ENCODE measurements around the gene ELF3. TPM values are rescaled to one million over a fixed set of nuclear protein-coding genes. Genes with fewer than 3 reads are reported as not detected.
"Not testable (repeated sequence)": the region's sequence is repeated elsewhere in the genome, so short reads cannot be mapped to it uniquely, and the experiment has no call there.

Gene ELF3
- total RNA-seq, 2 experiments from 2014 or later: 0.09 to 0.44 TPM

GRCh38 chr1:202054094-202054493 is 43.7 kb downstream of the ELF3 start:
- H2AFZ ChIP-seq (ENCODE audit: low read length): no peak overlapping the region
- H3K4me1 ChIP-seq (ENCODE audit: insufficient read depth, low read length, poor library complexity, severe bottlenecking): no peaks in the 10 kb centered on the region
- H3K79me2 ChIP-seq (ENCODE audit: insufficient read depth, low read depth, low read length): no peaks in the 10 kb centered on the region
- H3K36me3 ChIP-seq (ENCODE audit: insufficient read depth, low read length): no peaks in the 10 kb centered on the region
- DNase-seq (ENCODE audit: low spot score): no peak
- POLR2A ChIA-PET: no interaction called here
- H3K27ac ChIP-seq (ENCODE audit: low read depth, low read length, poor library complexity, severe bottlenecking): no peak overlapping the region
- H3K9me3 ChIP-seq (ENCODE audit: low read length): no peaks in the 10 kb centered on the region
- BruUV-seq (replicated peaks): no TSS peak
- H3K4me3 ChIP-seq (ENCODE audit: low read depth, low read length, poor library complexity, severe bottlenecking): no peak overlapping the region
- H4K20me1 ChIP-seq (ENCODE audit: insufficient read depth, low read length): no peaks in the 10 kb centered on the region
- CTCF ChIA-PET (ENCODE audit: unreplicated experiment): no interaction called here
- intact Hi-C loops (cut with micrococcal nuclease; ENCODE audit: unreplicated experiment): no loop called here
- TF ChIP-seq EZH2phosphoT487 (IDR thresholded peaks at IDR 0.05; ENCODE audit: borderline replicate concordance, low read depth, low read length) (no peak), CTCF (conservative IDR thresholded peaks at IDR 0.05; ENCODE audit: low read length) (no peak)
- no peaks in the 10 kb centered on the region for H3K9me2 ChIP-seq (ENCODE audit: insufficient read depth, low read length)
- H3K4me2 ChIP-seq (ENCODE audit: low read length): no peak overlapping the region

GRCh38 chr1:202054673-202055072 is 44.3 kb downstream of the ELF3 start:
- intact Hi-C loops (cut with micrococcal nuclease; ENCODE audit: unreplicated experiment); CTCF ChIA-PET (ENCODE audit: unreplicated experiment); H3K79me2 ChIP-seq (ENCODE audit: insufficient read depth, low read depth, low read length); H3K9me3 ChIP-seq (ENCODE audit: low read length); POLR2A ChIA-PET; H3K9me2 ChIP-seq (ENCODE audit: insufficient read depth, low read length); H3K4me1 ChIP-seq (ENCODE audit: insufficient read depth, low read length, poor library complexity, severe bottlenecking); BruUV-seq (replicated peaks); H3K27ac ChIP-seq (ENCODE audit: low read depth, low read length, poor library complexity, severe bottlenecking); H3K4me2 ChIP-seq (ENCODE audit: low read length); H3K36me3 ChIP-seq (ENCODE audit: insufficient read depth, low read length); H2AFZ ChIP-seq (ENCODE audit: low read length); DNase-seq (ENCODE audit: low spot score); H3K4me3 ChIP-seq (ENCODE audit: low read depth, low read length, poor library complexity, severe bottlenecking); H4K20me1 ChIP-seq (ENCODE audit: insufficient read depth, low read length): not testable (repeated sequence)

GRCh38 chr1:202056644-202057334 is 46.4 kb downstream of the ELF3 start:
- H3K4me3 ChIP-seq (ENCODE audit: low read depth, low read length, poor library complexity, severe bottlenecking): no peak overlapping the region
- no peaks in the 10 kb centered on the region for H3K36me3 ChIP-seq (ENCODE audit: insufficient read depth, low read length)
- intact Hi-C loops (cut with micrococcal nuclease; ENCODE audit: unreplicated experiment): no loop called here
- no peak overlapping the region for H3K27ac ChIP-seq (ENCODE audit: low read depth, low read length, poor library complexity, severe bottlenecking)
- H3K4me1 ChIP-seq (ENCODE audit: insufficient read depth, low read length, poor library complexity, severe bottlenecking): no peaks in the 10 kb centered on the region
- no TSS peak for BruUV-seq (replicated peaks)
- CTCF ChIA-PET (ENCODE audit: unreplicated experiment): no interaction called here
- no peak for DNase-seq (ENCODE audit: low spot score)
- no peak overlapping the region for H2AFZ ChIP-seq (ENCODE audit: low read length)
- no peak overlapping the region for H3K4me2 ChIP-seq (ENCODE audit: low read length)
- H3K79me2 ChIP-seq (ENCODE audit: insufficient read depth, low read depth, low read length): no peaks in the 10 kb centered on the region
- H4K20me1 ChIP-seq (ENCODE audit: insufficient read depth, low read length): no peaks in the 10 kb centered on the region
- H3K9me3 ChIP-seq (ENCODE audit: low read length): no peaks in the 10 kb centered on the region
- no peaks in the 10 kb centered on the region for H3K9me2 ChIP-seq (ENCODE audit: insufficient read depth, low read length)
- POLR2A ChIA-PET: no interaction called here
- TF ChIP-seq CTCF (conservative IDR thresholded peaks at IDR 0.05; ENCODE audit: low read length) (no peak), EZH2phosphoT487 (IDR thresholded peaks at IDR 0.05; ENCODE audit: borderline replicate concordance, low read depth, low read length) (no peak)

- H2AFZ ChIP-seq (ENCODE audit: low read length); DNase-seq (ENCODE audit: low spot score); H3K36me3 ChIP-seq (ENCODE audit: insufficient read depth, low read length); CTCF ChIA-PET (ENCODE audit: unreplicated experiment); H3K4me2 ChIP-seq (ENCODE audit: low read length); H3K79me2 ChIP-seq (ENCODE audit: insufficient read depth, low read depth, low read length); H3K9me3 ChIP-seq (ENCODE audit: low read length); intact Hi-C loops (cut with micrococcal nuclease; ENCODE audit: unreplicated experiment); H4K20me1 ChIP-seq (ENCODE audit: insufficient read depth, low read length); H3K27ac ChIP-seq (ENCODE audit: low read depth, low read length, poor library complexity, severe bottlenecking); H3K4me1 ChIP-seq (ENCODE audit: insufficient read depth, low read length, poor library complexity, severe bottlenecking); H3K4me3 ChIP-seq (ENCODE audit: low read depth, low read length, poor library complexity, severe bottlenecking); H3K9me2 ChIP-seq (ENCODE audit: insufficient read depth, low read length); POLR2A ChIA-PET; BruUV-seq (replicated peaks): not testable (repeated sequence)
Observed at GRCh38 chr1:202057335-202057704, 46.9 kb downstream of the ELF3 start.
